CD14-positive monocyte (primary cell): ENCODE measurements around the gene ALPI. TPM values are rescaled to one million over a fixed set of nuclear protein-coding genes. Genes with fewer than 3 reads are reported as not detected.

Source experiments
- DNase-seq, 3 donors: peaks; one replicate each; pipeline ENCODE4 v3.0.0-alpha.2; 2011 to 2022
- H2AFZ ChIP-seq: 2 replicates; pipeline ENCODE4 v1.6.0; 2012; ENCODE audit warnings: mild to moderate bottlenecking, low read depth, low read length, inconsistent platforms; ENCODE audit not compliant: insufficient read depth, poor library complexity, severe bottlenecking
- H3K27ac ChIP-seq, 2 donors: 1 replicate in 1 of 2; 2 replicates in 1 of 2; pipeline ENCODE4 v1.5.1; 2012 to 2013; ENCODE audit warnings: low read length in 2 of 2, control low read depth in 1 of 2, inconsistent platforms in 1 of 2, low read depth in 1 of 2, mild to moderate bottlenecking in 1 of 2
- H3K27me3 ChIP-seq, 2 donors: one replicate each; pipeline versions ENCODE4 v1.6.0 to v1.6.1; 2011 to 2013; ENCODE audit warnings: low read length in 2 of 2; ENCODE audit not compliant: control insufficient read depth in 2 of 2, insufficient read depth in 2 of 2
- H3K36me3 ChIP-seq, 2 donors: replicated peaks in 1 of 2; 1 replicate in 1 of 2; 2 replicates in 1 of 2; pipeline versions ENCODE4 v1.5.1 to v1.6.1; 2012 to 2013; ENCODE audit warnings: low read length in 2 of 2, control low read depth in 1 of 2, inconsistent platforms in 1 of 2, mild to moderate bottlenecking in 1 of 2; ENCODE audit not compliant: insufficient read depth in 2 of 2, control insufficient read depth in 1 of 2
- H3K4me1 ChIP-seq, 2 donors: 1 replicate in 1 of 2; 2 replicates in 1 of 2; pipeline versions ENCODE4 v1.5.1 to v1.6.1; 2012 to 2013; ENCODE audit warnings: low read length in 2 of 2, control low read depth in 1 of 2, inconsistent platforms in 1 of 2, mild to moderate bottlenecking in 1 of 2, moderate library complexity in 1 of 2; ENCODE audit not compliant: insufficient read depth in 2 of 2, control insufficient read depth in 1 of 2
- H3K4me2 ChIP-seq: replicated peaks from 2 replicates; pipeline ENCODE3; 2012; ENCODE audit warnings: low read length, moderate library complexity, mild to moderate bottlenecking; ENCODE audit not compliant: poor library complexity, severe bottlenecking; ENCODE audit errors: extremely low read depth
- H3K4me3 ChIP-seq, 3 experiments: fragments of 200-600 bp in 1 of 3; sonication (generic) in 1 of 3; replicated peaks in 1 of 3; 1 replicate in 2 of 3; 2 replicates in 1 of 3; pipeline ENCODE4 v1.5.1; 2011 to 2013; ENCODE audit warnings: low read length in 3 of 3, mild to moderate bottlenecking in 3 of 3, control low read depth in 2 of 3, low read depth in 2 of 3, inconsistent platforms in 1 of 3, moderate library complexity in 1 of 3
- H3K79me2 ChIP-seq: 2 replicates; pipeline ENCODE4 v1.6.0; 2012; ENCODE audit warnings: mild to moderate bottlenecking, control low read depth, inconsistent platforms, low read length, moderate library complexity; ENCODE audit not compliant: insufficient read depth
- H3K9ac ChIP-seq: 2 replicates; pipeline ENCODE4 v1.6.0; 2017; ENCODE audit warnings: low read length, mild to moderate bottlenecking; ENCODE audit not compliant: insufficient read depth, poor library complexity, severe bottlenecking
- H3K9me3 ChIP-seq, 2 donors: replicated peaks in 1 of 2; 1 replicate in 1 of 2; 2 replicates in 1 of 2; pipeline versions ENCODE4 v1.5.1 to v1.6.1; 2012 to 2013; ENCODE audit warnings: low read length in 2 of 2, control low read depth in 1 of 2; ENCODE audit not compliant: control insufficient read depth in 1 of 2, insufficient read depth in 1 of 2
- H4K20me1 ChIP-seq: 2 replicates; pipeline ENCODE4 v1.6.0; 2012; ENCODE audit warnings: mild to moderate bottlenecking, low read length, control low read depth, moderate library complexity; ENCODE audit not compliant: insufficient read depth
- H3K27ac Mint-ChIP-seq, 7 donors: one replicate each; pipeline ENCODE4 v1.8.0; 2020; ENCODE audit warnings: mild to moderate bottlenecking in 7 of 7, mixed read lengths in 7 of 7, moderate library complexity in 6 of 7, inconsistent platforms in 2 of 7
- H3K27me3 Mint-ChIP-seq, 3 donors: one replicate each; pipeline ENCODE4 v1.8.0; 2021 to 2022; ENCODE audit warnings: low read depth in 3 of 3, mild to moderate bottlenecking in 3 of 3, mixed read lengths in 3 of 3, moderate library complexity in 3 of 3, inconsistent platforms in 1 of 3
- H3K36me3 Mint-ChIP-seq, 2 donors: one replicate each; pipeline ENCODE4 v1.8.0; 2020; ENCODE audit warnings: mixed read lengths in 2 of 2, inconsistent platforms in 1 of 2, mild to moderate bottlenecking in 1 of 2
- H3K4me1 Mint-ChIP-seq: one replicate; pipeline ENCODE4 v1.8.0; 2020; ENCODE audit warnings: mild to moderate bottlenecking, mixed read lengths
- H3K4me3 Mint-ChIP-seq, 2 donors: one replicate each; pipeline ENCODE4 v1.8.0; 2020; ENCODE audit warnings: mild to moderate bottlenecking in 2 of 2, mixed read lengths in 2 of 2, moderate library complexity in 1 of 2
- H3K9me3 Mint-ChIP-seq, 7 donors: one replicate each; pipeline ENCODE4 v1.8.0; 2020 to 2022; ENCODE audit warnings: mixed read lengths in 7 of 7, mild to moderate bottlenecking in 6 of 7, moderate library complexity in 6 of 7, inconsistent platforms in 2 of 7
- WGBS: methylation state at CpG from one replicate; pipeline ENCODE4 v1.1.5; 2013; ENCODE audit warnings: missing lambda C conversion rate; ENCODE audit not compliant: insufficient coverage; 5-methylcytosine and 5-hydroxymethylcytosine counted together
- intact Hi-C, 2 donors: fragments of 100-400 bp; cut with micrococcal nuclease; formaldehyde crosslinking; loops; one replicate each; pipeline versions ENCODE4 v1.15.0 to v1.15.1; 2023
- polyA plus RNA-seq, 3 donors: library from polyadenylated mRNA; depleted of rRNA in 1 of 3; unstranded in 2 of 3; stranded (reverse) in 1 of 3; fragments of 300-500 nt in 2 of 3; fragments of >200 nt in 1 of 3; fragmentation: Illumina TruSeq in 2 of 3; gene quantifications; 1 replicate in 2 of 3; 2 replicates in 1 of 3; pipeline ENCODE4 v1.2.3, GENCODE V29; 2012 to 2021
- TF ChIP-seq, protein P1 (sequence below): fragments of 200-600 bp; IDR thresholded peaks from one replicate; pipeline ENCODE4 v1.8.0; 2022; ENCODE audit warnings: antibody characterized with exemption, mild to moderate bottlenecking

ALPI gene
- polyA plus RNA-seq, 3 donors: not detected

GRCh38 chr2:232484628-232485347, 28.8 kb downstream of the ALPI start:
- H3K4me1 ChIP-seq: no peaks in the 10 kb centered on the region
- H3K4me2 ChIP-seq: no peak overlapping the region
- H4K20me1 ChIP-seq: no peaks in the 10 kb centered on the region
- peaks cover 15 to 44% of the 10 kb centered on the region in 2 donors for H3K27me3 ChIP-seq
- H3K79me2 ChIP-seq: no peaks in the 10 kb centered on the region
- H3K9me3 ChIP-seq: no peaks in the 10 kb centered on the region
- TF ChIP-seq, protein P1, sequence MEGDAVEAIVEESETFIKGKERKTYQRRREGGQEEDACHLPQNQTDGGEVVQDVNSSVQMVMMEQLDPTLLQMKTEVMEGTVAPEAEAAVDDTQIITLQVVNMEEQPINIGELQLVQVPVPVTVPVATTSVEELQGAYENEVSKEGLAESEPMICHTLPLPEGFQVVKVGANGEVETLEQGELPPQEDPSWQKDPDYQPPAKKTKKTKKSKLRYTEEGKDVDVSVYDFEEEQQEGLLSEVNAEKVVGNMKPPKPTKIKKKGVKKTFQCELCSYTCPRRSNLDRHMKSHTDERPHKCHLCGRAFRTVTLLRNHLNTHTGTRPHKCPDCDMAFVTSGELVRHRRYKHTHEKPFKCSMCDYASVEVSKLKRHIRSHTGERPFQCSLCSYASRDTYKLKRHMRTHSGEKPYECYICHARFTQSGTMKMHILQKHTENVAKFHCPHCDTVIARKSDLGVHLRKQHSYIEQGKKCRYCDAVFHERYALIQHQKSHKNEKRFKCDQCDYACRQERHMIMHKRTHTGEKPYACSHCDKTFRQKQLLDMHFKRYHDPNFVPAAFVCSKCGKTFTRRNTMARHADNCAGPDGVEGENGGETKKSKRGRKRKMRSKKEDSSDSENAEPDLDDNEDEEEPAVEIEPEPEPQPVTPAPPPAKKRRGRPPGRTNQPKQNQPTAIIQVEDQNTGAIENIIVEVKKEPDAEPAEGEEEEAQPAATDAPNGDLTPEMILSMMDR: no peak
- 87% methylated on average over 10 of the region's 12 CpGs for WGBS
- no peak overlapping the region for H3K27ac ChIP-seq
- no peaks in the 10 kb centered on the region for H3K4me1 Mint-ChIP-seq
- H3K4me3 ChIP-seq: no peak overlapping the region
- H3K27me3 Mint-ChIP-seq: peaks cover 41 to 58% (median 47%) of the 10 kb centered on the region in 3 donors
- intact Hi-C loops: no loop called here
- no peak overlapping the region for H3K9ac ChIP-seq
- H3K27ac Mint-ChIP-seq: no peak overlapping the region
- no peaks in the 10 kb centered on the region for H3K36me3 Mint-ChIP-seq
- peak overlapping the region in 1 of 2 donors; percentile 77 for H3K4me3 Mint-ChIP-seq
- H2AFZ ChIP-seq: no peak overlapping the region
- DNase-seq: no peak
- H3K9me3 Mint-ChIP-seq: peaks cover 0 to 5% (median 3%) of the 10 kb centered on the region in 7 donors
- no peaks in the 10 kb centered on the region for H3K36me3 ChIP-seq

GRCh38 chr2:232485348-232485756, 29.4 kb downstream of the ALPI start:
- WGBS: 13% methylated on average over 21 of the region's 22 CpGs
- no peaks in the 10 kb centered on the region for H3K4me1 ChIP-seq
- no peak overlapping the region for H3K9ac ChIP-seq
- H3K27me3 ChIP-seq: peaks cover 15 to 46% of the 10 kb centered on the region in 2 donors
- no peak for DNase-seq
- no peak overlapping the region for H3K27ac Mint-ChIP-seq
- peak overlapping the region; percentile 48 to 77 for H3K4me3 Mint-ChIP-seq
- H3K79me2 ChIP-seq: no peaks in the 10 kb centered on the region
- no peaks in the 10 kb centered on the region for H3K4me1 Mint-ChIP-seq
- peak overlapping the region; percentile 7 for H3K4me2 ChIP-seq
- TF ChIP-seq, protein P1: no peak
- H3K27ac ChIP-seq: no peak overlapping the region
- no peaks in the 10 kb centered on the region for H4K20me1 ChIP-seq
- peaks cover 41 to 62% (median 47%) of the 10 kb centered on the region in 3 donors for H3K27me3 Mint-ChIP-seq
- peaks cover 0 to 5% (median 3%) of the 10 kb centered on the region in 7 donors for H3K9me3 Mint-ChIP-seq
- no peak overlapping the region for H2AFZ ChIP-seq
- intact Hi-C loops: no loop called here
- no peak overlapping the region for H3K4me3 ChIP-seq
- no peaks in the 10 kb centered on the region for H3K36me3 ChIP-seq
- H3K36me3 Mint-ChIP-seq: no peaks in the 10 kb centered on the region
- no peaks in the 10 kb centered on the region for H3K9me3 ChIP-seq
